WTC11 (cell line): Measurements from ENCODE around the gene SMG9. TPM values are rescaled to one million over a fixed set of nuclear protein-coding genes. Genes with fewer than 3 reads are reported as not detected.

Source experiments
- ATAC-seq: fragments of 200-7000 bp; cut with Tn5 transposase; 2 replicates; pipeline ENCODE4 v1.10.0; 2021; ENCODE audit warnings: mild to moderate bottlenecking, moderate library complexity
- CTCF ChIA-PET: fragments of 300-600 bp; sonication (Branson Sonifier 250); formaldehyde crosslinking; loops from one replicate; lab custom pipeline; 2021; ENCODE audit warnings: antibody characterized with exemption; lab: Charles Lee
- POLR2A ChIA-PET: fragments of 350-600 bp; sonication (Branson Sonifier 250); formaldehyde crosslinking; loops from one replicate; lab custom pipeline; 2021; ENCODE audit warnings: antibody characterized with exemption; lab: Charles Lee
- DNase-seq: peaks from one replicate; pipeline ENCODE4 v3.0.0; 2021; ENCODE audit warnings: low spot score
- H3K27ac Mint-ChIP-seq: 2 replicates; pipeline ENCODE4 v1.8.0; 2021; ENCODE audit warnings: mixed read lengths
- H3K27me3 Mint-ChIP-seq: 2 replicates; pipeline ENCODE4 v1.8.0; 2021; ENCODE audit warnings: low read depth, mild to moderate bottlenecking, moderate library complexity, mixed read lengths
- H3K36me3 Mint-ChIP-seq: 2 replicates; pipeline ENCODE4 v1.8.0; 2021; ENCODE audit warnings: mixed read lengths
- H3K4me1 Mint-ChIP-seq: 2 replicates; pipeline ENCODE4 v1.8.0; 2022; ENCODE audit warnings: mixed read lengths
- H3K4me3 Mint-ChIP-seq: 2 replicates; pipeline ENCODE4 v1.8.0; 2021; ENCODE audit warnings: mild to moderate bottlenecking, moderate library complexity, mixed read lengths
- H3K9me3 Mint-ChIP-seq: 2 replicates; pipeline ENCODE4 v1.8.0; 2021; ENCODE audit warnings: mixed read lengths
- FOXJ3 ChIP-seq: sonication (generic); formaldehyde crosslinking; IDR thresholded peaks from 2 replicates; pipeline ENCODE4 v1.9.0; 2021; ENCODE audit warnings: missing genetic modification reagents, mild to moderate bottlenecking, borderline replicate concordance
- GRHL2 ChIP-seq: fragments of 250-450 bp; sonication (Bioruptor Pico); IDR thresholded peaks from 2 replicates; pipeline ENCODE4 v1.8.0; 2022; ENCODE audit warnings: mild to moderate bottlenecking, moderate library complexity; ENCODE audit not compliant: insufficient replicate concordance, severe bottlenecking
- HMGA2 ChIP-seq: fragments of 250-450 bp; sonication (Bioruptor Pico); IDR thresholded peaks from 2 replicates; pipeline ENCODE4 v1.4.0; 2021; ENCODE audit warnings: mild to moderate bottlenecking, moderate library complexity
- KAT7 ChIP-seq: sonication (generic); formaldehyde crosslinking; IDR thresholded peaks from 2 replicates; pipeline ENCODE4 v1.8.1; 2023; ENCODE audit warnings: missing genetic modification reagents, mild to moderate bottlenecking, borderline replicate concordance
- NR2C2 ChIP-seq: sonication (generic); formaldehyde crosslinking; IDR thresholded peaks from 2 replicates; pipeline ENCODE4 v1.8.0; 2022; ENCODE audit warnings: mild to moderate bottlenecking, missing genetic modification reagents
- NR3C1 ChIP-seq: sonication (generic); formaldehyde crosslinking; conservative IDR thresholded peaks from 2 replicates; pipeline ENCODE4 v1.8.1; 2023; ENCODE audit warnings: low read depth, mild to moderate bottlenecking, missing genetic modification reagents
- ZBTB21 ChIP-seq: sonication (generic); formaldehyde crosslinking; IDR thresholded peaks from 2 replicates; pipeline ENCODE4 v1.8.1; 2023; ENCODE audit warnings: mild to moderate bottlenecking, missing genetic modification reagents, borderline replicate concordance
- ZNF219 ChIP-seq: sonication (generic); formaldehyde crosslinking; IDR thresholded peaks from 2 replicates; pipeline ENCODE4 v1.8.0; 2023; ENCODE audit warnings: missing genetic modification reagents, mild to moderate bottlenecking, borderline replicate concordance
- ZNF263 ChIP-seq: sonication (generic); formaldehyde crosslinking; IDR thresholded peaks from 2 replicates; pipeline ENCODE4 v1.8.1; 2022; ENCODE audit warnings: low read depth, mild to moderate bottlenecking, moderate library complexity, missing genetic modification reagents
- ZNF416 ChIP-seq: fragments of 250-450 bp; sonication (Bioruptor Pico); IDR thresholded peaks from 2 replicates; pipeline ENCODE4 v1.9.0; 2021; ENCODE audit warnings: mild to moderate bottlenecking, inconsistent platforms
- ZNF423 ChIP-seq: fragments of 250-450 bp; sonication (Bioruptor Pico); IDR thresholded peaks from 2 replicates; pipeline ENCODE4 v2.1.2; 2022; ENCODE audit warnings: mild to moderate bottlenecking, moderate library complexity
- ZNF671 ChIP-seq: fragments of 250-450 bp; sonication (Bioruptor Pico); IDR thresholded peaks from 2 replicates; pipeline ENCODE4 v1.8.0; 2021; ENCODE audit warnings: mild to moderate bottlenecking
- total RNA-seq: library from RNA; stranded (reverse); gene quantifications from 3 replicates; pipeline ENCODE4 v1.2.3, GENCODE V29; 2021
- TF ChIP-seq, protein P1 (sequence below): fragments of 200-600 bp; IDR thresholded peaks from 2 replicates; pipeline ENCODE4 v1.8.0; 2022; ENCODE audit warnings: antibody characterized with exemption
- TF ChIP-seq, protein P2 (sequence below): sonication (generic); formaldehyde crosslinking; IDR thresholded peaks from 2 replicates; pipeline ENCODE4 v1.8.1; 2023; ENCODE audit warnings: mild to moderate bottlenecking, missing genetic modification reagents
- TF ChIP-seq, protein P3 (sequence below): sonication (generic); formaldehyde crosslinking; IDR thresholded peaks from 2 replicates; pipeline ENCODE4 v1.8.1; 2023; ENCODE audit warnings: mild to moderate bottlenecking, missing genetic modification reagents
- TF ChIP-seq, protein P4 (sequence below): sonication (generic); formaldehyde crosslinking; IDR thresholded peaks from 2 replicates; pipeline ENCODE4 v1.8.1; 2022; ENCODE audit warnings: low read depth, missing genetic modification reagents, borderline replicate concordance
- TF ChIP-seq, protein P5 (sequence below): sonication (generic); formaldehyde crosslinking; IDR thresholded peaks from 2 replicates; pipeline ENCODE4 v1.8.1; 2022; ENCODE audit warnings: mild to moderate bottlenecking, moderate library complexity, missing genetic modification reagents
- TF ChIP-seq, protein P6 (sequence below): fragments of 250-450 bp; sonication (Bioruptor Pico); IDR thresholded peaks from 2 replicates; pipeline ENCODE4 v1.9.0; 2021; ENCODE audit warnings: mild to moderate bottlenecking

SMG9 gene
- total RNA-seq, 1 experiment from 2014 or later: 25.7 TPM

DNA sequence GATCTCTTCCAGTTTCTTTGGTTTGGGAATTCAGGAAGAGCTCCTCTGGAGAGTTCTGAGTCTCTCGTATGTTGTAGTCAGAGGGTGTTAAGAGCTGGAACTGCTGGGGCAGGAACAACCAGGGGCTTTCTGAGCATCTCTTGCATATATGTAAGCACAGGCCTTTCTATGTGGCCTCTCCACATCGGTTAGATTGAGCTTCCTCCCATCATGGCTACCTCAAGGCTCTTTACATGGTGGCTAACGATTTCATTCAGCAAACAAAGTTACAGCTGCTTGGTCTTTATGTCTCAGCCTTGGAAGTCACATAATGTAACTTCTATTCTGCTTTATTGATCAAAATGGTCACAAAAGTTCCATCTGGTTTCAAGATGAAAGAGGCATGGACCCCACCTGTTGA is 64.3 kb downstream of the SMG9 start:
- ChIA-PET POLR2A (no interaction called here), CTCF (interaction anchor here (0.6 kb wide), 1 partner anchor 188 kb away, joined by 3 read pairs; no protein-coding TSS in a partner anchor)
- peaks cover 12% of the 10 kb centered on the region for H3K27me3 Mint-ChIP-seq

More for the DNA sequence above, 64.3 kb downstream of the SMG9 start:
- TF ChIP-seq, protein P1, sequence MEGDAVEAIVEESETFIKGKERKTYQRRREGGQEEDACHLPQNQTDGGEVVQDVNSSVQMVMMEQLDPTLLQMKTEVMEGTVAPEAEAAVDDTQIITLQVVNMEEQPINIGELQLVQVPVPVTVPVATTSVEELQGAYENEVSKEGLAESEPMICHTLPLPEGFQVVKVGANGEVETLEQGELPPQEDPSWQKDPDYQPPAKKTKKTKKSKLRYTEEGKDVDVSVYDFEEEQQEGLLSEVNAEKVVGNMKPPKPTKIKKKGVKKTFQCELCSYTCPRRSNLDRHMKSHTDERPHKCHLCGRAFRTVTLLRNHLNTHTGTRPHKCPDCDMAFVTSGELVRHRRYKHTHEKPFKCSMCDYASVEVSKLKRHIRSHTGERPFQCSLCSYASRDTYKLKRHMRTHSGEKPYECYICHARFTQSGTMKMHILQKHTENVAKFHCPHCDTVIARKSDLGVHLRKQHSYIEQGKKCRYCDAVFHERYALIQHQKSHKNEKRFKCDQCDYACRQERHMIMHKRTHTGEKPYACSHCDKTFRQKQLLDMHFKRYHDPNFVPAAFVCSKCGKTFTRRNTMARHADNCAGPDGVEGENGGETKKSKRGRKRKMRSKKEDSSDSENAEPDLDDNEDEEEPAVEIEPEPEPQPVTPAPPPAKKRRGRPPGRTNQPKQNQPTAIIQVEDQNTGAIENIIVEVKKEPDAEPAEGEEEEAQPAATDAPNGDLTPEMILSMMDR: no peak
- TF ChIP-seq FOXJ3 (CRISPR knock-in tag): no peak
- TF ChIP-seq, protein P2, sequence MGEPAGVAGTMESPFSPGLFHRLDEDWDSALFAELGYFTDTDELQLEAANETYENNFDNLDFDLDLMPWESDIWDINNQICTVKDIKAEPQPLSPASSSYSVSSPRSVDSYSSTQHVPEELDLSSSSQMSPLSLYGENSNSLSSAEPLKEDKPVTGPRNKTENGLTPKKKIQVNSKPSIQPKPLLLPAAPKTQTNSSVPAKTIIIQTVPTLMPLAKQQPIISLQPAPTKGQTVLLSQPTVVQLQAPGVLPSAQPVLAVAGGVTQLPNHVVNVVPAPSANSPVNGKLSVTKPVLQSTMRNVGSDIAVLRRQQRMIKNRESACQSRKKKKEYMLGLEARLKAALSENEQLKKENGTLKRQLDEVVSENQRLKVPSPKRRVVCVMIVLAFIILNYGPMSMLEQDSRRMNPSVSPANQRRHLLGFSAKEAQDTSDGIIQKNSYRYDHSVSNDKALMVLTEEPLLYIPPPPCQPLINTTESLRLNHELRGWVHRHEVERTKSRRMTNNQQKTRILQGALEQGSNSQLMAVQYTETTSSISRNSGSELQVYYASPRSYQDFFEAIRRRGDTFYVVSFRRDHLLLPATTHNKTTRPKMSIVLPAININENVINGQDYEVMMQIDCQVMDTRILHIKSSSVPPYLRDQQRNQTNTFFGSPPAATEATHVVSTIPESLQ (CRISPR knock-in tag): no peak
- no peak for TF ChIP-seq ZNF423 (CRISPR knock-in tag)
- no peak for TF ChIP-seq NR3C1 (CRISPR knock-in tag)
- TF ChIP-seq, protein P3, sequence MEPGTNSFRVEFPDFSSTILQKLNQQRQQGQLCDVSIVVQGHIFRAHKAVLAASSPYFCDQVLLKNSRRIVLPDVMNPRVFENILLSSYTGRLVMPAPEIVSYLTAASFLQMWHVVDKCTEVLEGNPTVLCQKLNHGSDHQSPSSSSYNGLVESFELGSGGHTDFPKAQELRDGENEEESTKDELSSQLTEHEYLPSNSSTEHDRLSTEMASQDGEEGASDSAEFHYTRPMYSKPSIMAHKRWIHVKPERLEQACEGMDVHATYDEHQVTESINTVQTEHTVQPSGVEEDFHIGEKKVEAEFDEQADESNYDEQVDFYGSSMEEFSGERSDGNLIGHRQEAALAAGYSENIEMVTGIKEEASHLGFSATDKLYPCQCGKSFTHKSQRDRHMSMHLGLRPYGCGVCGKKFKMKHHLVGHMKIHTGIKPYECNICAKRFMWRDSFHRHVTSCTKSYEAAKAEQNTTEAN (CRISPR knock-in tag): no peak
- no peak for TF ChIP-seq GRHL2 (CRISPR knock-in tag)
- TF ChIP-seq, protein P4, sequence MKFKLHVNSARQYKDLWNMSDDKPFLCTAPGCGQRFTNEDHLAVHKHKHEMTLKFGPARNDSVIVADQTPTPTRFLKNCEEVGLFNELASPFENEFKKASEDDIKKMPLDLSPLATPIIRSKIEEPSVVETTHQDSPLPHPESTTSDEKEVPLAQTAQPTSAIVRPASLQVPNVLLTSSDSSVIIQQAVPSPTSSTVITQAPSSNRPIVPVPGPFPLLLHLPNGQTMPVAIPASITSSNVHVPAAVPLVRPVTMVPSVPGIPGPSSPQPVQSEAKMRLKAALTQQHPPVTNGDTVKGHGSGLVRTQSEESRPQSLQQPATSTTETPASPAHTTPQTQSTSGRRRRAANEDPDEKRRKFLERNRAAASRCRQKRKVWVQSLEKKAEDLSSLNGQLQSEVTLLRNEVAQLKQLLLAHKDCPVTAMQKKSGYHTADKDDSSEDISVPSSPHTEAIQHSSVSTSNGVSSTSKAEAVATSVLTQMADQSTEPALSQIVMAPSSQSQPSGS (CRISPR knock-in tag): no peak
- no peak for TF ChIP-seq ZNF219 (CRISPR knock-in tag)
- TF ChIP-seq, protein P5, sequence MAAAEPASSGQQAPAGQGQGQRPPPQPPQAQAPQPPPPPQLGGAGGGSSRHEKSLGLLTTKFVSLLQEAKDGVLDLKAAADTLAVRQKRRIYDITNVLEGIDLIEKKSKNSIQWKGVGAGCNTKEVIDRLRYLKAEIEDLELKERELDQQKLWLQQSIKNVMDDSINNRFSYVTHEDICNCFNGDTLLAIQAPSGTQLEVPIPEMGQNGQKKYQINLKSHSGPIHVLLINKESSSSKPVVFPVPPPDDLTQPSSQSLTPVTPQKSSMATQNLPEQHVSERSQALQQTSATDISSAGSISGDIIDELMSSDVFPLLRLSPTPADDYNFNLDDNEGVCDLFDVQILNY (CRISPR knock-in tag): no peak
- TF ChIP-seq HMGA2 (CRISPR knock-in tag): no peak
- no peak for TF ChIP-seq NR2C2 (CRISPR knock-in tag)
- no peak for TF ChIP-seq KAT7 (CRISPR knock-in tag)
- TF ChIP-seq, protein P6, sequence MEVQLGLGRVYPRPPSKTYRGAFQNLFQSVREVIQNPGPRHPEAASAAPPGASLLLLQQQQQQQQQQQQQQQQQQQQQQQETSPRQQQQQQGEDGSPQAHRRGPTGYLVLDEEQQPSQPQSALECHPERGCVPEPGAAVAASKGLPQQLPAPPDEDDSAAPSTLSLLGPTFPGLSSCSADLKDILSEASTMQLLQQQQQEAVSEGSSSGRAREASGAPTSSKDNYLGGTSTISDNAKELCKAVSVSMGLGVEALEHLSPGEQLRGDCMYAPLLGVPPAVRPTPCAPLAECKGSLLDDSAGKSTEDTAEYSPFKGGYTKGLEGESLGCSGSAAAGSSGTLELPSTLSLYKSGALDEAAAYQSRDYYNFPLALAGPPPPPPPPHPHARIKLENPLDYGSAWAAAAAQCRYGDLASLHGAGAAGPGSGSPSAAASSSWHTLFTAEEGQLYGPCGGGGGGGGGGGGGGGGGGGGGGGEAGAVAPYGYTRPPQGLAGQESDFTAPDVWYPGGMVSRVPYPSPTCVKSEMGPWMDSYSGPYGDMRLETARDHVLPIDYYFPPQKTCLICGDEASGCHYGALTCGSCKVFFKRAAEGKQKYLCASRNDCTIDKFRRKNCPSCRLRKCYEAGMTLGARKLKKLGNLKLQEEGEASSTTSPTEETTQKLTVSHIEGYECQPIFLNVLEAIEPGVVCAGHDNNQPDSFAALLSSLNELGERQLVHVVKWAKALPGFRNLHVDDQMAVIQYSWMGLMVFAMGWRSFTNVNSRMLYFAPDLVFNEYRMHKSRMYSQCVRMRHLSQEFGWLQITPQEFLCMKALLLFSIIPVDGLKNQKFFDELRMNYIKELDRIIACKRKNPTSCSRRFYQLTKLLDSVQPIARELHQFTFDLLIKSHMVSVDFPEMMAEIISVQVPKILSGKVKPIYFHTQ (CRISPR knock-in tag): no peak
- no peak for TF ChIP-seq ZNF671 (CRISPR knock-in tag)
- TF ChIP-seq ZNF263: no peak
- TF ChIP-seq ZBTB21 (CRISPR knock-in tag): no peak
- no peak for TF ChIP-seq ZNF416 (CRISPR knock-in tag)
- ATAC-seq (no peak), DNase-seq (no peak)
- no peak overlapping the region for H3K4me3 Mint-ChIP-seq
- H3K27ac Mint-ChIP-seq: no peak overlapping the region
- peaks cover 6% of the 10 kb centered on the region; the same call in 1 of the 2 replicates for H3K4me1 Mint-ChIP-seq
- H3K36me3 Mint-ChIP-seq: peaks cover 3% of the 10 kb centered on the region
- H3K9me3 Mint-ChIP-seq: peaks cover 20% of the 10 kb centered on the region
